Astrocyte of the cerebellum (primary cell): Measurements from ENCODE around the gene DCD.

Experiments used
- DNase-seq: peaks from one replicate; pipeline ENCODE4 v3.0.0-alpha.2; 2011; ENCODE audit warnings: low read depth
- H3K4me3 ChIP-seq: 2 replicates; pipeline ENCODE4 v1.5.1; 2011; ENCODE audit warnings: mild to moderate bottlenecking, low read depth, low read length, moderate library complexity
- CTCF ChIP-seq: IDR thresholded peaks from 2 replicates; pipeline ENCODE4 v1.5.1; 2012; ENCODE audit warnings: low read length, low read depth, moderate library complexity, mild to moderate bottlenecking; ENCODE audit errors: missing control alignments
- in situ Hi-C: cut with HindIII; loops from 2 replicates; pipeline ENCODE4 v1.10.0; 2017; ENCODE audit warnings: low sequenced_read_pairs

DCD gene

GRCh38 chr12:54616933-54617680, 31.1 kb downstream of the DCD start:
- no peak overlapping the region for H3K4me3 ChIP-seq
- no peak for TF ChIP-seq CTCF
- in situ Hi-C loops = no loop called here
- no peak for DNase-seq

- no peak for DNase-seq
- in situ Hi-C loops = no loop called here
- no peak for TF ChIP-seq CTCF
- H3K4me3 ChIP-seq = no peak overlapping the region
Observed at GRCh38 chr12:54612225-54612750, 35.9 kb downstream of the DCD start.

- TF ChIP-seq CTCF = no peak
Observed at GRCh38 chr12:54611715-54612149, 36.4 kb downstream of the DCD start.

GRCh38 chr12:54608769-54609168, 39.4 kb downstream of the DCD start:
- H3K4me3 ChIP-seq = no peak overlapping the region
- no peak for TF ChIP-seq CTCF
- no peak for DNase-seq
- in situ Hi-C loops = no loop called here

More at GRCh38 chr12:54611715-54612149, 36.4 kb downstream of the DCD start:
- no peak overlapping the region for H3K4me3 ChIP-seq
- DNase-seq = no peak
- in situ Hi-C loops = no loop called here

- no peak for TF ChIP-seq CTCF
- no peak for DNase-seq
- no peak overlapping the region for H3K4me3 ChIP-seq
- in situ Hi-C loops = no loop called here
Observed at GRCh38 chr12:54608156-54608555, 40.0 kb downstream of the DCD start.

GRCh38 chr12:54606556-54606955, 41.6 kb downstream of the DCD start:
- in situ Hi-C loops = no loop called here
- no peak overlapping the region for H3K4me3 ChIP-seq
- DNase-seq = no peak
- TF ChIP-seq CTCF = no peak
